Hematopoietic multipotent progenitor cell (in vitro differentiated cells): Measurements from ENCODE around the gene WFDC12. TPM values are rescaled to one million over a fixed set of nuclear protein-coding genes. Genes with fewer than 3 reads are reported as not detected.
"Not testable (repeated sequence)": the region's sequence is repeated elsewhere in the genome, so short reads cannot be mapped to it uniquely, and the experiment has no call there.

Experiments
- DNase-seq, 3 donors: peaks; one replicate each; pipeline ENCODE4 v3.0.0-alpha.2; 2011 to 2015; ENCODE audit warnings: low read depth in 2 of 3, low spot score in 2 of 3
- total RNA-seq: library from RNA; depleted of rRNA; stranded (reverse); fragments of >200 nt; gene quantifications from one replicate; pipeline ENCODE4 v1.2.3, GENCODE V29; 2012

Gene WFDC12
- total RNA-seq, result not detected

GRCh38 chr20:45124365-45124764 is at the start of gene WFDC12:
Gene WFDC12 (minus strand): TSS chr20:45124465. CDS start chr20:45124447, 18 bp downstream.
- no peak for DNase-seq

GRCh38 chr20:45173522-45173921 is 49.3 kb upstream of the WFDC12 start:
- no peak for DNase-seq

- no peak for DNase-seq
Measured at GRCh38 chr20:45164906-45165305, 40.6 kb upstream of the WFDC12 start.

GRCh38 chr20:45163083-45163803 is 39.0 kb upstream of the WFDC12 start:
- DNase-seq, result no peak

- no peak for DNase-seq
Measured at GRCh38 chr20:45157962-45158361, 33.7 kb upstream of the WFDC12 start.

- DNase-seq, result no peak
Measured at GRCh38 chr20:45156713-45157112, 32.4 kb upstream of the WFDC12 start.

GRCh38 chr20:45154794-45155193 is 30.5 kb upstream of the WFDC12 start:
- DNase-seq, result not testable (repeated sequence)

GRCh38 chr20:45154183-45154582 is 29.9 kb upstream of the WFDC12 start:
- DNase-seq, result no peak

- peak in 1 of 3 donors; percentile 3 for DNase-seq
Measured at GRCh38 chr20:45153752-45154151, 29.5 kb upstream of the WFDC12 start.

- DNase-seq, result no peak
Measured at GRCh38 chr20:45153147-45153546, 28.9 kb upstream of the WFDC12 start.

GRCh38 chr20:45152405-45152804 is 28.1 kb upstream of the WFDC12 start:
- DNase-seq, result no peak

- no peak for DNase-seq
Measured at GRCh38 chr20:45149062-45149461, 24.8 kb upstream of the WFDC12 start.

GRCh38 chr20:45140836-45141235 is 16.6 kb upstream of the WFDC12 start:
- DNase-seq, result no peak

- DNase-seq, result not testable (repeated sequence)
Measured at GRCh38 chr20:45139733-45140375, 15.6 kb upstream of the WFDC12 start.

GRCh38 chr20:45138561-45139300 is 14.5 kb upstream of the WFDC12 start:
- DNase-seq, result peak in 2 of 3 donors; percentile 30 to 54

- DNase-seq, result no peak
Measured at GRCh38 chr20:45136911-45137310, 12.6 kb upstream of the WFDC12 start.

- no peak for DNase-seq
Measured at GRCh38 chr20:45128099-45128498, 3.8 kb upstream of the WFDC12 start.

- no peak for DNase-seq
Measured at GRCh38 chr20:45121388-45121787, 2.9 kb downstream of the WFDC12 start.

- no peak for DNase-seq
Measured at GRCh38 chr20:45119556-45120266, 4.6 kb downstream of the WFDC12 start.

GRCh38 chr20:45118028-45118427 is 6.2 kb downstream of the WFDC12 start:
- no peak for DNase-seq

GRCh38 chr20:45117581-45117980 is 6.7 kb downstream of the WFDC12 start:
- no peak for DNase-seq
